ENCODE results near the gene USP22. TPM values are rescaled to one million over a fixed set of nuclear protein-coding genes. Genes with fewer than 3 reads are reported as not detected.

USP22 gene
- total RNA-seq, 1 donor from 2014 or later = 192 TPM

DNA sequence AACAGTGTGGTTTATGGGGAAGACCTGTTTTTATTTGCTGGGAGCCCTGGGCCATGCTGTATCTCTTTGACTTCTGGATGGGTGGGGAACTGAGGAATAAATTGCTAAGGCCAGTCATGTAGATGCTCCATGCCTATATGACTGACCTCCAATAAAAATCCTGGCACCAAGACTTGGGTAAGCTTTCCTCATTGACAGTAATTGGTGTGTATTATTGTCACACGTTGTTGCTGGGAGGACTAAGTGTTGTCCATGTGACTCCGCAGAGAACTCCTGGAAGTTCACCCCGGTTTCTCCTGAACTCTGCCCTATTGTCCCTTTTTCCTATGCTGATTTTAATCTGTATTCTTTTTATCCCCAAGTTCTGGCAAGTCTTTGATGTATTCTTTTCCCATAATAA lies 33.4 kb upstream of the USP22 start:
- Histone ChIP-seq H3K9me3 (ENCODE audit: low read depth) (no peaks in the 10 kb centered on the region), H3K79me2 (ENCODE audit: low read depth) (no peaks in the 10 kb centered on the region), H2AFZ (replicated peaks) (no peak overlapping the region), H3K4me1 (peaks cover 7% of the 10 kb centered on the region), H3K27me3 (no peaks in the 10 kb centered on the region), H3F3A (ENCODE audit: low read depth) (no peaks in the 10 kb centered on the region), H3K27ac (no peak overlapping the region), H4K20me1 (ENCODE audit: low read depth) (no peaks in the 10 kb centered on the region), H3K9ac (no peak overlapping the region), H3K36me3 (no peaks in the 10 kb centered on the region), H3K4me2 (no peak overlapping the region), H3K4me3 (no peak overlapping the region)
- Mint-ChIP-seq H3K27ac (no peak overlapping the region), H3K4me3 (no peak overlapping the region), H3K27me3 (ENCODE audit: insufficient read depth, low read depth) (peaks cover 2% of the 10 kb centered on the region), H3K36me3 (no peaks in the 10 kb centered on the region), H3K4me1 (peaks cover 20% of the 10 kb centered on the region), H3K9me3 (no peaks in the 10 kb centered on the region)
- no peak for TF ChIP-seq EZH2 (IDR thresholded peaks at IDR 0.05)
- DNase-seq (ENCODE audit: low spot score) = no peak

DNA sequence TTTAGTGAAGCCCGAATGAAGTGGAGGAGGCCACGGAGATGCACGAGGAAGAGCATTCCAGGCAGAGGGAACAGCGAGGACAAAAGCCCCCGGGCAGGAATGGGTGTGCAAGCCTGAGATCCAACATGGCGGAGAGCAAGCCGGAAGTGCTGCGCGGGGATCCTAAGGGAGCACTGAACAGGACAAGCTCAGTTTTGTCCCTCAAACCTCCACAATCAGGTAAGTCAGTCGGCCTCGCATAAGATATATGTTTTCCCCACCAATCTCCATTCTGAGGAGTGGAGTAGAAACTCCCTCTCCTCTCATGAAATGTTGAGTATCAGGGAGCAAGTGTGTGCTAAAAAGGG lies 32.9 kb upstream of the USP22 start:
- peaks cover 20% of the 10 kb centered on the region for H3K4me1 Mint-ChIP-seq
- TF ChIP-seq EZH2phosphoT487 (IDR thresholded peaks at IDR 0.05) (no peak), EZH2 (IDR thresholded peaks at IDR 0.05) (no peak)
- TF ChIP-seq, protein P1, sequence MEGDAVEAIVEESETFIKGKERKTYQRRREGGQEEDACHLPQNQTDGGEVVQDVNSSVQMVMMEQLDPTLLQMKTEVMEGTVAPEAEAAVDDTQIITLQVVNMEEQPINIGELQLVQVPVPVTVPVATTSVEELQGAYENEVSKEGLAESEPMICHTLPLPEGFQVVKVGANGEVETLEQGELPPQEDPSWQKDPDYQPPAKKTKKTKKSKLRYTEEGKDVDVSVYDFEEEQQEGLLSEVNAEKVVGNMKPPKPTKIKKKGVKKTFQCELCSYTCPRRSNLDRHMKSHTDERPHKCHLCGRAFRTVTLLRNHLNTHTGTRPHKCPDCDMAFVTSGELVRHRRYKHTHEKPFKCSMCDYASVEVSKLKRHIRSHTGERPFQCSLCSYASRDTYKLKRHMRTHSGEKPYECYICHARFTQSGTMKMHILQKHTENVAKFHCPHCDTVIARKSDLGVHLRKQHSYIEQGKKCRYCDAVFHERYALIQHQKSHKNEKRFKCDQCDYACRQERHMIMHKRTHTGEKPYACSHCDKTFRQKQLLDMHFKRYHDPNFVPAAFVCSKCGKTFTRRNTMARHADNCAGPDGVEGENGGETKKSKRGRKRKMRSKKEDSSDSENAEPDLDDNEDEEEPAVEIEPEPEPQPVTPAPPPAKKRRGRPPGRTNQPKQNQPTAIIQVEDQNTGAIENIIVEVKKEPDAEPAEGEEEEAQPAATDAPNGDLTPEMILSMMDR (IDR thresholded peaks at IDR 0.05) = no peak
- no peaks in the 10 kb centered on the region for H4K20me1 ChIP-seq (ENCODE audit: low read depth)
- peaks cover 2% of the 10 kb centered on the region for H3K27me3 Mint-ChIP-seq (ENCODE audit: insufficient read depth, low read depth)
- H3K4me2 ChIP-seq = no peak overlapping the region
- H3K4me3 ChIP-seq = no peak overlapping the region
- H3K4me3 Mint-ChIP-seq = no peak overlapping the region
- no peaks in the 10 kb centered on the region for H3K36me3 ChIP-seq
- DNase-seq (ENCODE audit: low spot score) = no peak
- H3K9me3 ChIP-seq (ENCODE audit: low read depth) = no peaks in the 10 kb centered on the region
- H3K9me3 Mint-ChIP-seq = no peaks in the 10 kb centered on the region
- no peak overlapping the region for H3K27ac Mint-ChIP-seq
- no peak overlapping the region for H3K9ac ChIP-seq
- no peaks in the 10 kb centered on the region for H3K79me2 ChIP-seq (ENCODE audit: low read depth)
- H3F3A ChIP-seq (ENCODE audit: low read depth) = no peaks in the 10 kb centered on the region
- H2AFZ ChIP-seq (replicated peaks) = peak overlapping the region; percentile 7
- H3K27me3 ChIP-seq = no peaks in the 10 kb centered on the region
- H3K36me3 Mint-ChIP-seq = no peaks in the 10 kb centered on the region
- H3K27ac ChIP-seq = no peak overlapping the region
- H3K4me1 ChIP-seq = peaks cover 7% of the 10 kb centered on the region

DNA sequence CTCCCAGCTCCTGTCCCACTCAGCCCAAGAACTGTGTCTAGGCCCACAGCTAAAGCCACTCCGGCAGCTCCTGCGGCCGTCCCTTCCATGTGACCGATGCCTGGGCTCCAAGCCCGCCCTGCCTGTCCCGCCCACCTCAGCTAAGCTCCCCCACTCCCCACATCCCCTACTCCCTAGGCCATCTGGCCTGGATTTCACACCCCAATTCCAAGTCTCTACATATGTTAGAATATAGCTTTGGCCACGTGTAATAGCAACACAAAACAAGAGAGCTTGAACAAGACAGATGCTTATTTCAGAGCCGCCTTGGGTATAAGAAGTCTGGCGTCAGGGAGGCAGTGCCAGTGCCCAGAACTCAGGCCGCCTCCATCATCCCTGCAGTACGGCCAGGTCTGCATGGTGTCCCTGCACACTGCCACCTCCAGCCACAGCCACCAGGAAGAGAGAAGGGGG lies 30.0 kb upstream of the USP22 start:
- Mint-ChIP-seq H3K4me3 (no peak overlapping the region), H3K36me3 (no peaks in the 10 kb centered on the region), H3K4me1 (peaks cover 20% of the 10 kb centered on the region), H3K27me3 (ENCODE audit: insufficient read depth, low read depth) (peaks cover 4% of the 10 kb centered on the region), H3K9me3 (no peaks in the 10 kb centered on the region), H3K27ac (no peak overlapping the region)
- TF ChIP-seq EZH2phosphoT487 (IDR thresholded peaks at IDR 0.05) (no peak), EZH2 (IDR thresholded peaks at IDR 0.05) (no peak)
- TF ChIP-seq, protein P1 (IDR thresholded peaks at IDR 0.05) = no peak
- Histone ChIP-seq H2AFZ (replicated peaks) (peak overlapping the region; percentile 93), H3K4me1 (peaks cover 7% of the 10 kb centered on the region), H3K9ac (no peak overlapping the region), H3K27me3 (no peaks in the 10 kb centered on the region), H4K20me1 (ENCODE audit: low read depth) (no peaks in the 10 kb centered on the region), H3K27ac (no peak overlapping the region), H3K79me2 (ENCODE audit: low read depth) (no peaks in the 10 kb centered on the region), H3F3A (ENCODE audit: low read depth) (no peaks in the 10 kb centered on the region), H3K4me2 (no peak overlapping the region), H3K9me3 (ENCODE audit: low read depth) (no peaks in the 10 kb centered on the region), H3K36me3 (no peaks in the 10 kb centered on the region), H3K4me3 (no peak overlapping the region)
- no peak for DNase-seq (ENCODE audit: low spot score)

DNA sequence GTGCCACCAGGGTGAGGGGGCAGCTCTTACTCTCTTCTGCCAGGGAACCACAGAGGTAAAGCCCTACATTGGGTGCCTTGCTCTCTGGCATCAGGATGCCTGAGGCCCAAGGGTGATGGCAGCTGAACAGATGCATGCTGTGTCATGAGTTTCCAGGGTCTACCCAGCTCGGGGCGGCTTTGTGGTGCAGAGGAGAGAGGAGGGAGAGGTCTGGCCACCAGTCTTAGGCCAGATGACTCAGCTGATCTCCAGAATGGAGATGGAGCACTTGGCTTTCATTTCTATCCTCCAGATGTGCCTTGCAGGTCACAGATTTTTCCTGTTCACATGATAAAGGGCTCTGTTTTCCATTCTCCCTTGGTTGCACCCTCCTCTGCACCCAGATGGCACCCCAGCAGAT lies 23.6 kb upstream of the USP22 start:
- no peak overlapping the region for H3K4me2 ChIP-seq
- Mint-ChIP-seq H3K36me3 (no peaks in the 10 kb centered on the region), H3K4me1 (peaks cover 12% of the 10 kb centered on the region), H3K27ac (no peak overlapping the region), H3K9me3 (no peaks in the 10 kb centered on the region), H3K4me3 (no peak overlapping the region), H3K27me3 (ENCODE audit: insufficient read depth, low read depth) (peaks cover 7% of the 10 kb centered on the region)
- no peaks in the 10 kb centered on the region for H3K4me1 ChIP-seq
- H3K79me2 ChIP-seq (ENCODE audit: low read depth) = no peaks in the 10 kb centered on the region
- H3K9me3 ChIP-seq (ENCODE audit: low read depth) = no peaks in the 10 kb centered on the region
- H3K27ac ChIP-seq = no peak overlapping the region
- no peaks in the 10 kb centered on the region for H3K36me3 ChIP-seq
- DNase-seq (ENCODE audit: low spot score) = no peak
- no peaks in the 10 kb centered on the region for H3K27me3 ChIP-seq
- no peak overlapping the region for H2AFZ ChIP-seq (replicated peaks)
- H3K9ac ChIP-seq = no peak overlapping the region
- H3K4me3 ChIP-seq = no peak overlapping the region
- no peaks in the 10 kb centered on the region for H3F3A ChIP-seq (ENCODE audit: low read depth)
- H4K20me1 ChIP-seq (ENCODE audit: low read depth) = no peaks in the 10 kb centered on the region
- TF ChIP-seq EZH2 (IDR thresholded peaks at IDR 0.05) (no peak), EZH2phosphoT487 (IDR thresholded peaks at IDR 0.05) (no peak)
- TF ChIP-seq, protein P1 (IDR thresholded peaks at IDR 0.05) = no peak

All from neural progenitor cell (in vitro differentiated cells).